CD1c-positive myeloid dendritic cell (primary cell): Measurements from ENCODE around the gene SUSD4.

Source experiments
- DNase-seq: peaks from one replicate; pipeline ENCODE4 v3.0.0-alpha.2; 2016; ENCODE audit errors: extremely low spot score

Gene SUSD4

DNA sequence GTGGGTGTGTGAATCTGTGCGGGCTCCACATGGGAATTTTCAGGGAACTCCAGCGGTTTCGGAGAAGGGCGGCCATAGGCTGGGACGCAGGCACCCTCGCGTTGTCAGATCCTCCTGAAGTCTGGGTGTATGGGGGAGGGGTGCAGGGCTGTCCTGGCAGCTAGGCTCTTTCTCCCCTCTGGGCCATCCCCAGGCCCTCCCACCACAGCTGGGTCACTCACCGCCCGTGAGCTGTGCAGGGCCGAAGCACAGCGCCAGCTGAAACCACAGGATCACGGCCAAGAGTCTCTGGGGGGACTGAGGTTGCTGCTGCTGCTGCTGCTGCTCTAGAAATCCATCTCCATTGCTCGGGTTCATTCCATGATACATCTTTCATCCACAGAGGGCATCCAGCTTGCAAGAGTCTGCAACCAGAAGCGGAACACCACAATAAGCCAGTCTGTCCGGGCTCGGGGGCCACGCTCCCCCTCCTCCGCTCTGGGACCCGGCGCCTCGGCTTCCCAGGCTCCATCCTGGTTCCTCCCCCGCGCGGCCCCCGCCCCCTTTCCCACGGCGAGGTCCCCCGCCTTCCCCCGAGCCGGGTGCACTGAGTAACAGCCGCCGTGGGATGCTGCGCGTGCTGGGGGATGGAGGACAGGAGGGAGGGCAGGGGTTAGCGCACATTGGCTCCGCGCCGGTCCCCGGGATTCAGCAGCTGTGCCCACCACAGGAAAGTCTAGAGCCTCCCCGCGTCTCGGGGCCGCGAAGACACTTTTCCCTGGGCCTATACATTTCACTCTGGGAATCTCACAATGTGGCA is 720 bp downstream of the SUSD4 start:
- DNase-seq, result no peak

DNA sequence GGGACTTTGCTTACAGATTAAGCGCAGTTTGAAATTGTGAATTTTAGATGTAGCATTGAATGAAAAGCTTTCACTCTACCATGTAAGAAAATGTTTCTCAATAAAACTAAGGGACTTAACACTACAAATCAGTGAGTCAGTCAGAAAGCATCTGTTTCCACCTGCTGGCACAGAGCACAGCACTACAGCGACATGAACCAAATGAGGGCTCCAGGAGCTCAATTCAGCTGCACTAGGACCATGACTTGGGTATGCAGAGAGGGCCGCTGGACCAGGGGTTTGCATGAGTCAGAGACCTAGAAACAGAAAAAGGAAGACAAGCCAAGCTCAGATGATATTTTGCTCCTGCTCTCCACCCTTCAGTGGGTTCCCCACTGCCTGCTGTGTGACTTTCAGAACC is 5.2 kb downstream of the SUSD4 start:
- no peak for DNase-seq

DNA sequence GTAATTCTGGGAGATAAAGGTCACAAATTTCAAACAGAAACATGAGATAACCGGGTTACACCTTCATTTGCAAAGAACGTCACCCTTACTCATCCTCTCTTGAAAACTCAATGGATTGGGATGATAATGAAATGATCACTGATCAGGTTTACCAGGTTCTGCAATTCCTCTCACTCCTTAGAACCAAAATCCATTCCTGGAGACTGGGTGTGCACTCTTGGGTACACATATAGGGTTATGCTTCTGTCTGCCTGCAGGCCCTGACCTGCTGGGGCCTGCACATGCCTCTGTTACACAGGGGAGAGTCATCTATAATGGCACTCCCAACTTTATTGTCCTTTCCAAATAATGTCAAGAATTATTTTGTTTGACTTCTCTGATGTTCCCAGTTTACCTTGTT is 8.3 kb downstream of the SUSD4 start:
- DNase-seq, result no peak

DNA sequence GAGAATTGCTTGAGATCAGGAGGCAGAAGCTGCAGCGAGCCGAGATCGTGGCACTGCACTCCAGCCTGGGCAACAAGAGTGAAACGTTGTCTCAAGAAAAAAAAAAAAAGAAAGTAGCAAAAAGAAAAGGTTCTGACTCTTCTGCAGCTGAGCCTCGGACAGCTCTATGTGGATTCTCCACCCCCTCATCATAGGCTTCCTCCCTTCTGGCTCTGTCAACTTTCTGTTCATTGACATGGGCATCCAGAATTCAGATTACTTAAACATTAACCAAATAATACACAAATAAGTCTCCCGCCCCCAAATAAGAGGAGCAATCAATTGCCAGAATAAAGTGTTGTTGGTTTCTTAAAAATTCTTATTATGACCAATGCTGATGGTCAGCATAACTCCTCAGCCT is 10.0 kb downstream of the SUSD4 start:
- no peak for DNase-seq

DNA sequence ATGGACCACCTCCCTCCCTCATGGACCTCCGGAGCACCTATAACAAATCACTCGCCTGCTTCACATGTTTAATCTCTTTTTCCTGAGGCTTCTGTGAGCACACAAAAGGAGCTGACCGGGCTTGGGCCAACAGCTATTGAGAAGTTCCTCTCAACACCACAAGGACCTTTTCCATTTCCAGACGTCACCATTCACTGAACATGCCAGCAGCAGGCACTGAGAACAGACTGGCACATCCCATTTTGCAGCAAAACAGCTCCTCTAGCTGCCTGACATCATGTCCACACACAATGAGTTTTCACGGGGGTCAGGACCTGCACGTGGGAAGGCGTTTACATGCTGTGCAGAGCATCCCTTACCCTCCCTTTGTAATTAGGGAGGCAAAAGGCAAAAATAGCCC is 11.0 kb downstream of the SUSD4 start:
- DNase-seq, result no peak

DNA sequence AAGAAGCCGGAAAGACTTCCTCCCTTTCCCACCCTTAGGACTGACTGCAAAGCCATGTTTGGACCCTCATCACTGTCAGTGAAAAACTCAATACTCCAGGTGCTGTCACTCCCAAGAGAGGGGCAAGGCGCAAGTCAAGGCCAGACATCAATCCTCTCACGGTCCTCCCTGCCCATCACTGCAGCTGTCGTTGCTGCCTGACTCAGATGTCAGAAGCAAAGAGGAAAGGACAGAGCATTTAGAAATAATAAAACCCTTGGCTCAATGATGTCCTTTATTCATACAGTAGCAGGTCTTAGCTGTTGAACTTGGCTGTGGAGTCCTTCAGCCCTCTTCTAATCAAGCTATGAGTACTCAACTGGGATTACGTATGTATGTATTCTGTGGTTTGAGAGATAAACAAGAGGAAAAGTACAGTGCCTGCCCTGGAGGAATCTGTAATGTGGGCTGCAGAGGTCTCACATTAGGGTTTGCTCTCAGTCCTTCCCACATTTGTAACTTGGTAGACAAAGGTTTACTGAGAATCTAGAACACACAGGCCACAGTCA is 13.5 kb downstream of the SUSD4 start:
- DNase-seq, result no peak

DNA sequence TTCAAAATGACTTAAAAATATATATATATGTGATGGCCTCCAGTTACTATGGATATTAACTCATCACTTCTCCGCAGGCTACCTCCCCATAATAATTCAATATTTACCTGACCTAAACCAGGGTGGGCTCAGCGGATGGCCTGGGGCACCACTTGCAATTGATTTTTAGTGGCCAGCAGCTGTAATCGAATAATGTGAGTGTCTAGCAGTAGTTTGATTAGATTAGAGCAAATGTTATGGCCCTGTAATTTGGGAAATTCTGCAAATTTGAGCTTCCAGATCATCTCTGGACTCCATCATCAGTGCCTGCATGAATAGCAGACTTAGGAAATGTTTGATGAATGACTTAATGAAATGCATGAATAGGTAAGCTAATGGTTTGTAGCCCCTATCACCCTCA is 14.7 kb downstream of the SUSD4 start:
- no peak for DNase-seq

DNA sequence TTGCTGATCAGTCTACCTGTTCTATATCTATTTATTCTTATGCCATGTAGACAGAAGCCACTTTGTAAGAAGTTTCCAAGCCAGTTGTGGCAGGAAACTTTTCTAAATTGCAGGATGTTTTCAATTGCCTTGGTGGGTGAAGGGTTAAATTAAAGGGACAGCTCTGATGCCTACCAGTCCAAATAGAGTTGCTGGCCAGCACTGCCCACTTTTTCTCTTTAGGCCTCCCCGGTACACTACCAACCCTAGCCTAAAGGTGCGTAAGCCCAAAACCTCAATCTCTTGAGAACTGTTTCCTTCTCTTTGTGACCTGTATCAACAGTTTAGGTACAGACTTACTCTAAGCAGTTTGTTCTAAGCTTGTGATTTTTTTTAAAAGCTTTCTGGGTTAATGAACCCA is 15.5 kb downstream of the SUSD4 start:
- no peak for DNase-seq

DNA sequence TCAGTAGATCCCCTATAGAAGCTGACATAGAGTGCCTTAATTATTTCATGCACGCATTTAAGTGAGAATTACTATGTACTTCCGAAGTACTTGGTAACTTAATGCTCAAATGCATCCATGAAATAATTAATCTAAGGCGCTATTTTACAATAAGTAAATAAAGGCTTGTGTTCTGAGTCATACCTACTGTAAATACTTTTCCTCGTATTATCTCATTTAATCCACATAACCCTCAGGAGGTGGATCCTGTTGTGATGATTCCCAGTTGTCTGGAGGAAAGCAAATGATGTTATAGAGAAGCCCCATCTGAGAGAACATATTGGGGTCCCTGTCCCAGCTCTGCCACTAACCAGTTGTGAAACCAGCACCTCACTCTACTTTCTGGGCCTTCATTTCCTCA is 16.4 kb downstream of the SUSD4 start:
- no peak for DNase-seq

DNA sequence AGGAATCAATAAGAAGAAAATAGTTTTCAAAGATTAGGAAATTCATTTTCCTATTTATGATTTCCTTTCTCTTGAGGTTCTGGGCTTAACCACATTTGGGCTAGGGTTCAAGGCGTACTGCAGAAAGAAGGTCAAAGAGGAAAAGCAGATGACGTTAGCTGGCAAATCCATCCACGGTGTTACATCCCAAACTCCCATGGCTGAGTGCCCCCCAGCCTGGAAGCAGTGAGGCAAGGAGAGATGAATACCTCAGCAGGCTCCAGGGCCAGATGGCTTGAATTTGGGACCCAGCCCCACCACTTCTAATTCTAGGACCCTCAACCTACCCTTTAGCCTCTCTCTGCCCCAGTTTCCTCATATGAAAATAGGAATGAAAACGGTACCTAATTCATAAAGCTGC is 17.7 kb downstream of the SUSD4 start:
- no peak for DNase-seq

DNA sequence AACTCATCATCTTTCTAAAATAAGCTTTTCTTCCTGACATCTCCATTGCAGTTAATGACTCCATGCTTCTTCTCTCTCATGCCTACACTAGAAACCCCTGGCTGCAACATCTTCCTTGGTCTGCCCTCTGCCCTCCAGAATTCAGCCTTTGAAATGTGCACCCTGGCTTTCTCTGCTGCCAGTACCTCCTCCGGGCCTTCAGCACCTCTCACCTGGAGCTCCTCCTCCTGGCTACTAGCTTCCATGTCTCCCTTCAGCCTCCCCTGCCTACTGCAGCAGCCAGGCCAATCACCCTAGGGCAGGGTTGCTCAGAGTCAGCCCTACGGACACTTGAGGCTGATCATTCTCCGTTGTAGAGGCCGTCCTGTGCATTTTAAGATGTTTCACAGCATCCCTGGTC is 18.3 kb downstream of the SUSD4 start:
- DNase-seq, result no peak

DNA sequence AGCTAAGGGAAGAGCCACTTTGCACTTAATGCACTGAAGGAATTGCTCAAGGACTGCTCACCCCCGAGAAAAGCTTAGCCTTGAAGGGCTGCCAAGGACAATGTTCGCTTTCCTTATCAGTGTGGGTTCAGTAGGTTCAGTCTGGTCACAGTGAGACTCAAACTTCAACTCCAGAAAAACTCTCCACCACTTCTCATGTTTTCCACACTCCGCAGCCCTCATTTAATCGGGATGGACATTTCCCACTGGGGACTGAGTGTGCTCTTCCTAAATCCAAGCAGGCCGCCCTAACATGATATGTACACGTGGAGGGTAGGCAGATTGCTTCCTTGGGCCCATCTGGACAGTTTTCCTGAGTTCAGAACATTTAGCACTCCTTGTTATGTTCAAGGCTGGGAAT is 19.5 kb downstream of the SUSD4 start:
- DNase-seq, result no peak

DNA sequence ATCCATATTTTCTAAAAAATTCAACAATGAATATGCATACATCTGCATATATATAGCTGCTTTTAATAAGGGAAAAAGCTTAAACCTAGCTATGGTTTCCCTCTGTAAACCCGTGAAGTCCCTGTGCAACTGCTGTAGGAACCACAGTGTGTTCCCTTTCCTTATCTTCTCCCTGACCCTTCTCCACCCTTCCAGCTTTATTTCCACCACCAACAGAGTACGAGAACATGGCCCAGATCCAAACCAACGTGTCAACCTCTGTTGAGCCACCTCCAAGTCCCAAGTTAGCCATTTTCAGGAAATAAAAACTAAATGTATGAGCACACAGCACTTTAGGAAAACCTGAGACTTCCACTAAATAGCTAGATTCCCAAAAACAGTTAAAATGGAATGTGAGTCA is 20.3 kb downstream of the SUSD4 start:
- DNase-seq, result no peak

DNA sequence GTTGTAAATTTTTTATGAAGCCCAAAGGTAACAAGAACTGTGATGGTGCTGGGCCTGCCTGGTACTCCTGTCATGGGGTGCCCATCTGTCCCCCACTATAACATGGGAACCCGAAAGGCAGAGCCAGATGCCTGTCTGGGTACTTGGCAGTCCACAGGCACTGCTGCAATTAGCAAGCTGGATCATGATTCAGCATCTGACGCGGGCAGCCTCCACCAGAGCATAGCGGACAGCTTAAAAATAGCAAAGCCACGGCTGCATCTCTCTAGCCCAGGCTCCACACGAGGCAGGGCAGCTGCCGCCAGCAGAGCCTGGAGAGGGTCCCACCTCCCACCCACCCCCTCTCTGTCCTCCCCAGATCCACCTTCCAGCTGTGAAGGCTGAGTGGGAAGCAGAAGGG is 22.9 kb downstream of the SUSD4 start:
- no peak for DNase-seq

DNA sequence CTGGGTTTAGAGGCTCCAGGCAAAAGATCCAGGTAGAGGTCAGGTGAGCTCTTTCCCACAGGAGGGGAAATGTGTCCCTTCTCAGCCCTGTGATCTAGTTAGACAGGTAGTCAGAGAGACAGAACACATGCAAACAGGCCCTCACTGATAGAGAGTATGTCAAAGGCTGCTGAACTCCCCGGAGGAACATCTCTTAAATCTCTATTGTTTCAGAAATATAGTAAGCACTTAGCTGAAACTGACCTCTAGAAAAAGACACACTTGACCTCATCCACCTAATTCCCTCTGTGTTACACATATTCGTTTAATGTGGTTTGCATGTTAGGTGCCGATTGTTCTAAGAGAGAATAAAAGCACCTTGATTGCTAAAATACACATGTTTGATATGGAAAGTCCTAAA is 23.3 kb downstream of the SUSD4 start:
- DNase-seq, result no peak

DNA sequence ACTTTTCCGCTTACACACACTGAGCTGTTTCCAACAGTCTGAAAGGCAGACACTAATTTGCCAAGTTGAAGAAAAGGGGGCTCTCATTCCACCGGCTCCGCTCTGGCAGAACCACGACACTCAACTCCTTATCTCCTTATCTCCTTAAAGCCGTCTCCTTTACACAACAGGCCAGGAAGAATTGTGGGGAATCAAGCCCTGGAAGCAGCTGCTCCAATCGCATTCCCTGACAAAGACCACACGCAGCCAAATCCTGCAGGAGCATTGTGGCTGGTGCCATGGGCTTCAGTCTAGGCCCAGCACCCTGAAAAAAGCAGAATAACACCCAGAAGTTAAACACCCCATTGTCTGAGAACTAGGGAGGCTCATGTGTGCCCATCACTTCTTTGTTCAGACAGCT is 24.1 kb downstream of the SUSD4 start:
- DNase-seq, result no peak

DNA sequence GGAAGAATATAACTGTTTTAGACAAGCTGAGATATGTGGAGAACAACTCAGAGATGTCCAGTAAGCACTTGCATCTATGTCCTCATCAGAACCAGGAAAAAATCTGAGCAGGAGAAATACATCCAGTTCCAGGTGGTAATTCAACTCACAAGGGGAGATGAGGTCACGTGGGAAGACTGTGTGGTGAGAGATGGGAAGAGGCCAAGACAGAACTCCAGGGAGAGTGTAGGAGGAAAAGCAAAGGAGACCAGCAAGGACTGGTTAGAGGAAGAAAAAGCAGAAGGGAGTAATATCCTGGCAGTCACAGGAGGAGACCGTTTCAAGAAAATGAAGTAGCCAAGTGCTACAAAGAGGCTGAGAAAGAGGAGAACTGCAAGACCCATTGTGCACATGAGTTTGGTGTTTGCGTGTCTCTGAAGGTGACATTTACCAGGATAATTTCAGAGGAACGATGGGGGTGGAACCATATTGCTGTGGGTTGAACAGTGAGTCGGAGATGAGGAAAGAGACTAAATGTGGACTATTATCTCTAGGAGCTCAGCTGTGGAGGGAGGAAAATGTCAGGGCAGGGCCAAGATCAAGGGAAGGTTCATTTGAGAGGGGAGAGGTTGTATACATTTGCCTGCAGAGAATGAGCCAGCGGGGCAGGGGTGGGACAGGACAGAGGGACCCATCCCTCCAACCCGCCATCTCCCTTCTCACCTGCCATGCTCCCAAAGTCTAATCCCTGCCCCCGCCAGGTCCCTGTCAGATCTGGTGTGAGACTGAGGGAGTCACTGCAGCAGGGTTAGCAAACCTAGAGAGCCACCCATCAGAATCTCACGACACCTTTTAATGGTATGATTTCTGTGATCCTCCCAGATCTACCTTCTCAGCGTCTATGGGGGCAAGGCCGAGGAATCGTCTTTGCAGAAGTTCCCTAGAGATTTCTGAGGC is 24.9 kb downstream of the SUSD4 start:
- DNase-seq, result no peak

DNA sequence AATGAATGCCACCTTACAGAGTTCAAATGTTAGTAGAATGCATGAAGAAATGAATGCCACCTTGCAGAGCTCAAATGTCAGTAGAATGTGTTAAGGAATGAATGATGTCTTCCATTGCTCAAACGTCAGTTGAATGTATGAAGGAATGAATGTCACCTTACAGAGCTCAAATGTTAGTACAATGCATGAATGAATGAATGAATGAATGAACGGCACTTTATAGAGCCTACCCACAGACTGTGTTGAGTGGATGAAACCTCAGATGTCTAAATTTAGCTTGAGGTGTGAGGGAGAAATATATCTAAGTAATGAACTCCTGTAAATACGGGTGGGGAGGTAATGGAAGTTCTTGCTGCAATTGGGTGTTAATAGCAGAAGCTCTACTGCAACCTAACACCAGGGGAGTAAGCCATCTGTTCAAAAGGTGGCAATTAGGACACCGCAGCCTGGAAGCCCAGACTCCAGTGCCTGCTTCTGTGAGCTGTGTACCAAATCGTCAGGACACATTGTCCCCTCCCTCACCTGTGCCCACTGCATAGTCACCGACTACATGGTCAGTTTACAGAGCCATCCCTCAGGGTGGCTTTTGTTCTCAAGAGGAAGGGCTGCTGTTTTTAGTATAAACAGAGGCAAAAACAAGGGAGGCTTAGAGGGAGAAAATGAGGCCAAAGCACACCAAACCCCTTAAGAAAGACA is 26.7 kb downstream of the SUSD4 start:
- no peak for DNase-seq

DNA sequence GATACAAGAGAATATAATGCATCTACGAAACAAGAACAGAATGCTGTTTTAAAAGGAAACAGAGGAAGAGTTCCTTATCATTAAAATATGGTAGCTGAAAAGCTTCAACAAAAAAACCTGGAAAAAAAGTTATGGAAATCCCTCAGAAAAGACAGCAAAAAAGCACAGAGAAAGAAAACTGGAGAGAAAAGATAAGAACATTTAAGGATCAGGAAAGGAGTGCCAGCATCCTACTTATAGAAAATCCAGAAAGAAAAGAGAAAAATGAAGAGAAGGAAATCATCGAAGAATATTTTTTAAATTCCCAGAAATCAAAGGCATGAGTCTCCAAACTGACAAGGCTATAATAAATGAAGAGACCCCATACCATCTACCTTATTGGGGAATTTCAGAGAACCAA is 29.8 kb downstream of the SUSD4 start:
- no peak for DNase-seq

DNA sequence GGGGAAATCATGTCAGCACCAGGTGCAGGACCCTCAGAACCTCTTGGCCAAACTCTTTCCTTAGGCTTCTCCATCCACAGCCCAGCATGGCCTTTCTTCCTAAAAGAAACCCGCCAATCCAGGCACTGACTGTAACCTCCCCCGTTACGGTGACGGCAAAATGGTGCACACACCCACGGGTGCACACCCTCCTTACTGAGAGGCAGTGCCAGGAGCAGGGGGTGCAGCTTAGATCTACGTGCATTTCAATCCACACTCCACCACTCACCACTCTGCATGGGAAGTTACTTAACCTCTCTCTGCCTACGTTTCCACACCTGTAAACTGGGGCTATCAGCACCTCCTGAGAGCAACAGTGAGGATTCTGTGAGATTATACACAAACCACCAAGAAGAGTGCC is 31.0 kb downstream of the SUSD4 start:
- no peak for DNase-seq

DNA sequence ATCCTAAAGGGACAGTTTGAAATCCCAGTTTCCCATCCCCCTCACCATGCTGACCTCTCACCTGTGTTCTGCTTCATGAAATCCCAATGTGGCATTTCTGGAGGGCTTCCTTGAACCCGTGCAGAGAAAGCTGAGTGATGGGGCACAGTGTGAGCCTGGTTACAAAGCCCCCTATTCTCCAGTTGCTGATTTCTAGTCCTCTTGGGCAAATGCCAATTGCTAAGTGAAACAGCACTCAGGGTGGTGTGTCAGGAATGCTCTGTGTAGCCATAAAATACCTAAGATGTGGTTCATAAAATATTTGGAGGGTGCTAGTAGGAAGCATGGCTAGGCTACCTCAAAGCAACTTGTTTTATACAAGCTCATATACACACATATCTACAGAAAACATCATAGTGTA is 32.0 kb downstream of the SUSD4 start:
- no peak for DNase-seq

DNA sequence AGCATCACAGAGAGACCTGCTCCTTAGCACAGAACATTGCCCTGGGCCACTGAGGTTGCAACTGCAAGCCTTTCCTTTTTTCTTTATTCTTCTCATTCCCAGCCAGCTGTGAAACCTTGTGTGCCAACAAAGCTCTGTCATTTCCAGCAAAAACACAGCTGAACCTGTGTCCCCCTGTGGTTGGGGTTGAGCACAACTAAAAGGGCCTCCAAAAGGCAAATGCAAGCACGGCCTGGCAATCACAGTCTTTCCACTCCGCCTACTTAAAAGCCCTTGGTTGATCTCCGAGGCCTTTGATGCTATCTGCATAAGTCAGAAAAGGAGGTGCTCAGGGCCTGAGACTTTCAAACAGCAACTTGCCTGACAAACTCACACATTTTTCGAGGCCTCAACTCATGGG is 32.7 kb downstream of the SUSD4 start:
- no peak for DNase-seq
